ENCODE data around the gene SSMEM1.
"Not testable (repeated sequence)": the region's sequence is repeated elsewhere in the genome, so short reads cannot be mapped to it uniquely, and the experiment has no call there.

Gene SSMEM1

GRCh38 chr7:130221746-130222145 is 14.1 kb downstream of the SSMEM1 start:
- H3K9me2 ChIP-seq (replicated peaks; ENCODE audit: low read depth, low read length), result no peaks in the 10 kb centered on the region
- H3K4me1 ChIP-seq (ENCODE audit: insufficient read depth, low read length, poor library complexity, severe bottlenecking), result no peaks in the 10 kb centered on the region
- H3F3A ChIP-seq (ENCODE audit: low read depth), result no peaks in the 10 kb centered on the region
- H4K20me1 ChIP-seq (ENCODE audit: insufficient read depth, low read length, poor library complexity, severe bottlenecking), result no peaks in the 10 kb centered on the region
- H3K79me2 ChIP-seq (ENCODE audit: insufficient read depth, low read length), result no peaks in the 10 kb centered on the region
- H3K9ac ChIP-seq (ENCODE audit: low read depth, low read length, poor library complexity, severe bottlenecking), result no peak overlapping the region
- H2AFZ ChIP-seq (ENCODE audit: low read length), result no peak overlapping the region
- TF ChIP-seq EZH2phosphoT487 (IDR thresholded peaks at IDR 0.05; ENCODE audit: borderline replicate concordance) (no peak), CTCF (conservative IDR thresholded peaks at IDR 0.05; ENCODE audit: low read length) (no peak)
- no peak overlapping the region for H3K4me2 ChIP-seq (ENCODE audit: low read depth, low read length, poor library complexity, severe bottlenecking)
- H3K4me3 ChIP-seq (ENCODE audit: low read length, poor library complexity, severe bottlenecking), result no peak overlapping the region
- no peaks in the 10 kb centered on the region for H3K9me3 ChIP-seq (ENCODE audit: insufficient read depth, low read depth, low read length)
- no peaks in the 10 kb centered on the region for H3K27me3 ChIP-seq (ENCODE audit: insufficient read depth, low read length, poor library complexity, severe bottlenecking)
- no peaks in the 10 kb centered on the region for H3K36me3 ChIP-seq (ENCODE audit: insufficient read depth, low read length)

GRCh38 chr7:130223646-130224045 is 16.0 kb downstream of the SSMEM1 start:
- Histone ChIP-seq H3K9ac (ENCODE audit: low read depth, low read length, poor library complexity, severe bottlenecking) (no peak overlapping the region), H3K79me2 (ENCODE audit: insufficient read depth, low read length) (no peaks in the 10 kb centered on the region), H3K4me3 (ENCODE audit: low read length, poor library complexity, severe bottlenecking) (no peak overlapping the region), H3K9me2 (replicated peaks; ENCODE audit: low read depth, low read length) (no peaks in the 10 kb centered on the region), H3K4me2 (ENCODE audit: low read depth, low read length, poor library complexity, severe bottlenecking) (no peak overlapping the region), H3K4me1 (ENCODE audit: insufficient read depth, low read length, poor library complexity, severe bottlenecking) (no peaks in the 10 kb centered on the region), H2AFZ (ENCODE audit: low read length) (no peak overlapping the region), H4K20me1 (ENCODE audit: insufficient read depth, low read length, poor library complexity, severe bottlenecking) (no peaks in the 10 kb centered on the region), H3K36me3 (ENCODE audit: insufficient read depth, low read length) (no peaks in the 10 kb centered on the region), H3F3A (ENCODE audit: low read depth) (no peaks in the 10 kb centered on the region), H3K27me3 (ENCODE audit: insufficient read depth, low read length, poor library complexity, severe bottlenecking) (no peaks in the 10 kb centered on the region), H3K9me3 (ENCODE audit: insufficient read depth, low read depth, low read length) (no peaks in the 10 kb centered on the region)
- TF ChIP-seq EZH2phosphoT487 (IDR thresholded peaks at IDR 0.05; ENCODE audit: borderline replicate concordance) (no peak), CTCF (conservative IDR thresholded peaks at IDR 0.05; ENCODE audit: low read length) (no peak)

- no peaks in the 10 kb centered on the region for H3K36me3 ChIP-seq (ENCODE audit: insufficient read depth, low read length)
- no peaks in the 10 kb centered on the region for H4K20me1 ChIP-seq (ENCODE audit: insufficient read depth, low read length, poor library complexity, severe bottlenecking)
- no peak overlapping the region for H3K9ac ChIP-seq (ENCODE audit: low read depth, low read length, poor library complexity, severe bottlenecking)
- no peaks in the 10 kb centered on the region for H3K9me2 ChIP-seq (replicated peaks; ENCODE audit: low read depth, low read length)
- no peaks in the 10 kb centered on the region for H3K27me3 ChIP-seq (ENCODE audit: insufficient read depth, low read length, poor library complexity, severe bottlenecking)
- H3K4me3 ChIP-seq (ENCODE audit: low read length, poor library complexity, severe bottlenecking), result no peak overlapping the region
- H2AFZ ChIP-seq (ENCODE audit: low read length), result no peak overlapping the region
- no peaks in the 10 kb centered on the region for H3K9me3 ChIP-seq (ENCODE audit: insufficient read depth, low read depth, low read length)
- no peaks in the 10 kb centered on the region for H3F3A ChIP-seq (ENCODE audit: low read depth)
- TF ChIP-seq CTCF (conservative IDR thresholded peaks at IDR 0.05; ENCODE audit: low read length) (no peak), EZH2phosphoT487 (IDR thresholded peaks at IDR 0.05; ENCODE audit: borderline replicate concordance) (no peak)
- no peak overlapping the region for H3K4me2 ChIP-seq (ENCODE audit: low read depth, low read length, poor library complexity, severe bottlenecking)
- no peaks in the 10 kb centered on the region for H3K4me1 ChIP-seq (ENCODE audit: insufficient read depth, low read length, poor library complexity, severe bottlenecking)
- no peaks in the 10 kb centered on the region for H3K79me2 ChIP-seq (ENCODE audit: insufficient read depth, low read length)
Measured at GRCh38 chr7:130224210-130224609, 16.6 kb downstream of the SSMEM1 start.

- H3F3A ChIP-seq (ENCODE audit: low read depth); H3K79me2 ChIP-seq (ENCODE audit: insufficient read depth, low read length); H3K9me2 ChIP-seq (replicated peaks; ENCODE audit: low read depth, low read length); H3K36me3 ChIP-seq (ENCODE audit: insufficient read depth, low read length); H3K9ac ChIP-seq (ENCODE audit: low read depth, low read length, poor library complexity, severe bottlenecking); H2AFZ ChIP-seq (ENCODE audit: low read length); H4K20me1 ChIP-seq (ENCODE audit: insufficient read depth, low read length, poor library complexity, severe bottlenecking); H3K4me1 ChIP-seq (ENCODE audit: insufficient read depth, low read length, poor library complexity, severe bottlenecking); H3K9me3 ChIP-seq (ENCODE audit: insufficient read depth, low read depth, low read length); H3K4me3 ChIP-seq (ENCODE audit: low read length, poor library complexity, severe bottlenecking); H3K4me2 ChIP-seq (ENCODE audit: low read depth, low read length, poor library complexity, severe bottlenecking); H3K27me3 ChIP-seq (ENCODE audit: insufficient read depth, low read length, poor library complexity, severe bottlenecking): not testable (repeated sequence)
Measured at GRCh38 chr7:130224923-130225322, 17.3 kb downstream of the SSMEM1 start.
